Lower leg skin (tissue), 4 donors: ENCODE results near the gene CALHM2. TPM values are rescaled to one million over a fixed set of nuclear protein-coding genes. Genes with fewer than 3 reads are reported as not detected.
A peak's percentile ranks its signal among the peaks of the same experiment; 100 is the strongest.

Experiments
- DNase-seq, 2 donors: peaks; one replicate each; pipeline ENCODE4 v3.0.0-alpha.2; 2019; ENCODE audit warnings: low spot score in 2 of 2
- H3K4me3 ChIP-seq: fragments of 200-600 bp; sonication (generic); 2 replicates; pipeline ENCODE4 v1.5.1; 2017; ENCODE audit warnings: mild to moderate bottlenecking, low read depth; ENCODE audit not compliant: poor library complexity, severe bottlenecking
- CTCF ChIP-seq, 3 donors: fragments of 450-650 bp; IDR thresholded peaks; one replicate each; pipeline ENCODE4 v1.5.1; 2016; ENCODE audit warnings: antibody characterized with exemption in 3 of 3, mild to moderate bottlenecking in 3 of 3, moderate library complexity in 2 of 3
- POLR2A ChIP-seq, 2 donors: fragments of 450-650 bp; IDR thresholded peaks; one replicate each; pipeline ENCODE4 v1.6.1; 2016 to 2017; ENCODE audit warnings: antibody characterized with exemption in 2 of 2, mild to moderate bottlenecking in 1 of 2, moderate library complexity in 1 of 2
- WGBS, 2 donors: methylation state at CpG; one replicate each; pipeline ENCODE4 v1.1.5; 2018; 5-methylcytosine and 5-hydroxymethylcytosine counted together
- intact Hi-C: fragments of 100-400 bp; cut with DNase I; formaldehyde crosslinking; loops from one replicate; pipeline ENCODE4 v1.15.0; 2023; ENCODE audit warnings: low total_unique reads
- total RNA-seq, 4 donors: library from RNA; depleted of rRNA; stranded (reverse); fragments of >200 nt; gene quantifications; one replicate each; pipeline ENCODE4 v1.1.0, GENCODE V29; 2016

The CALHM2 gene
- total RNA-seq: 10 to 100 TPM; 13.8 to 37.2 (median 15.4) TPM

- intact Hi-C loops: no loop called here
- H3K4me3 ChIP-seq: peak within 1 kb of the TSS; percentile 54
- no peak for TF ChIP-seq CTCF (IDR thresholded peaks at IDR 0.05)
- no peak for TF ChIP-seq POLR2A (IDR thresholded peaks at IDR 0.05)
- 0 to 2% methylated on average over 30 to 32 of the region's 32 CpGs for WGBS, 2 donors
- peak; percentile 60 to 93 for DNase-seq
Observed at GRCh38 chr10:103451831-103452505, at the start of gene CALHM2. CALHM2 (minus strand) TSS chr10:103452370; CDS start chr10:103449941, 2,429 bp downstream.

- 87 to 91% methylated on average over 3 of the region's 3 CpGs for WGBS, 2 donors
- intact Hi-C loops: no loop called here
- no peak overlapping the region for H3K4me3 ChIP-seq
- no peak for TF ChIP-seq CTCF (IDR thresholded peaks at IDR 0.05)
- no peak for TF ChIP-seq POLR2A (IDR thresholded peaks at IDR 0.05)
- no peak for DNase-seq
Observed at GRCh38 chr10:103501186-103501585, 49.0 kb upstream of the CALHM2 start.

DNA sequence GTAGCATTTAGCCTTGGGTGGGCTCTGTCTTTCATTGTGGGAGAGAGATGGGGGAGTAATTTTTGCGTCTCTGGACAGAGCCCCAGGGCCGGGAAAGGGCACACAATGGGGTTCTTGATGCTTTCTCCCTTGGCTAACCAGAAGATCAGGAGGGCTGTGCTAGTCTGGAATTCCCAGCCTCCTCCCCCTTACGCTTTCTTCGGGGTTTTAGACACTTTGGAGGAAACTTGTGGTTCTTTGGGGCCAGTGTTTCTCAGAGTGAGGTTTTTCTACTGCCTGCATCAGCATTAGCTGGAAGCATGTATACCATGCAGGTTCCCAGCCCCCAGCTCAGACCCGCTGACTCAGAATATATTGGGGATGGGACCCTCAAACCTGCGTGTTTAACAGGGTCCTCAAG is 48.3 kb upstream of the CALHM2 start:
- no peak for TF ChIP-seq CTCF (IDR thresholded peaks at IDR 0.05)
- no peak for TF ChIP-seq POLR2A (IDR thresholded peaks at IDR 0.05)
- H3K4me3 ChIP-seq: no peak overlapping the region
- WGBS, 2 donors: 78 to 89% methylated on average over 6 of the region's 6 CpGs
- intact Hi-C loops: no loop called here
- DNase-seq: no peak

DNA sequence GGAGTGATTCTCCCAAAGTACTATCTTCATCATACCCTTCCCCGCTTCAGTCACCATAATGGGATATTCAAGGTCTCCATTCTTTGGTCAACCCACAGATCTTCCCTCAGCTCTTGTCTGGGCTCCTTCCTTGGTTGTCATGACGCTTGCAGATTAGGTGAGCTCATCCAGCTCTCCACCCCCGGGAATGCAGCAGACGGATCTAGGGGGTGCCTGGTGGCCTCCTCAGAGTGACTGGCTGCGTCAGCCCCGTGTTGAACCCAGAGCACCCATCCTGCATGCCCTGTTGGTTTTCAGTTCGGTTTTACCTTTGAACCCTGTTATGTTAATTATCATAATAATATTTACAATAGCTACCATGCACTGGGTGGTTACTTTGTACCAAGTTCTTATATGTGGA is 47.7 kb upstream of the CALHM2 start:
- TF ChIP-seq CTCF (IDR thresholded peaks at IDR 0.05): no peak
- TF ChIP-seq POLR2A (IDR thresholded peaks at IDR 0.05): no peak
- DNase-seq: no peak
- intact Hi-C loops: no loop called here
- WGBS, 2 donors: 59 to 61% methylated on average over 7 of the region's 7 CpGs
- no peak overlapping the region for H3K4me3 ChIP-seq

- intact Hi-C loops: no loop called here
- WGBS, 2 donors: 79 to 87% methylated on average over 5 of the region's 5 CpGs
- no peak for DNase-seq
- H3K4me3 ChIP-seq: no peak overlapping the region
- TF ChIP-seq POLR2A (IDR thresholded peaks at IDR 0.05): no peak
- TF ChIP-seq CTCF (IDR thresholded peaks at IDR 0.05): no peak
Observed at GRCh38 chr10:103498936-103499638, 46.9 kb upstream of the CALHM2 start.
